ENCODE measurements around the gene ERC2. TPM values are rescaled to one million over a fixed set of nuclear protein-coding genes. Genes with fewer than 3 reads are reported as not detected.

The ERC2 gene
- total RNA-seq, 1 donor from 2014 or later = 0.35 TPM

DNA sequence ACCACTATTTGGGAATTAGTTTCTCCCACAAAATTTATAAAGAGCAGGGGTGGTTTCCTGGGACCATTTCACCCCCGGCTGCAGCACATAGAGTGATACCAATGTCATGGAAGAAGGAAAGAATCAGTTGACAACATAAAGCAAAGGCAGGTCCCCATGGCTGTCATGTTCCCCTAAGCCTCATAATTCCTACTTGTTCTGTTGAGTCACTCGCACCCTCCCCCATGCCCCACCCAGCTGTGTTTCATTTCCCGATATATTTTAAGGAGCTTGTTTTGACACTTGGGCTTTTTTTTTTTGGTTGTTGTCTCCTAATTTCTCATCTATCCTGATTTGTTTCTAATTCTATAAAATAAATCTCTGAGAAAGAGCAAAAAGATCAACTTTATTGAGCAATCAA is 24.9 kb downstream of the ERC2 start:
- no peak overlapping the region for H3K4me3 Mint-ChIP-seq (ENCODE audit: unreplicated experiment)
- no peak for DNase-seq (ENCODE audit: extremely low spot score, unreplicated experiment)

DNA sequence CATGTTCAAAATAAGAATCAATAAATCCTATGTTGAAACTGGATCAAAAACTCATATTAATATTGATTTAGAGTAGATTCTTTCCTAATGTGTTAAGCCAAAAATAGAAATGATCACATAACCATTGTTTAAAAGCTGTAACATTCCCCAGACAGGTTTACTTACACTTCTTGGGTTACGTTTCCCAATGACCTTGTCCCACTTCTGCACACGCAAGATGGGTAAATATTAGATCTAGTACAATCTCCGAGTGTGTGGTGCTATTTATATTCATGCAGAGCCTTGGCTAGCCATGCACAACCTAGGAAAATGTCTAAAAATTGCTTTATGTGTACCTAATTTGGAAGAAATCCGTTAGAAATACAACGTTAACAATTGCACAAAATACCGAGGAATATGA is 39.6 kb downstream of the ERC2 start:
- no peaks in the 10 kb centered on the region for H3K4me1 Mint-ChIP-seq (ENCODE audit: unreplicated experiment)
- no peaks in the 10 kb centered on the region for H3K36me3 Mint-ChIP-seq (ENCODE audit: unreplicated experiment)
- no peak for DNase-seq (ENCODE audit: extremely low spot score, unreplicated experiment)
- H3K9me3 Mint-ChIP-seq (ENCODE audit: unreplicated experiment) = peaks cover 19% of the 10 kb centered on the region
- no peak overlapping the region for H3K27ac Mint-ChIP-seq (ENCODE audit: unreplicated experiment)
- H3K27me3 Mint-ChIP-seq (ENCODE audit: unreplicated experiment) = no peaks in the 10 kb centered on the region
- TF ChIP-seq, protein P1, sequence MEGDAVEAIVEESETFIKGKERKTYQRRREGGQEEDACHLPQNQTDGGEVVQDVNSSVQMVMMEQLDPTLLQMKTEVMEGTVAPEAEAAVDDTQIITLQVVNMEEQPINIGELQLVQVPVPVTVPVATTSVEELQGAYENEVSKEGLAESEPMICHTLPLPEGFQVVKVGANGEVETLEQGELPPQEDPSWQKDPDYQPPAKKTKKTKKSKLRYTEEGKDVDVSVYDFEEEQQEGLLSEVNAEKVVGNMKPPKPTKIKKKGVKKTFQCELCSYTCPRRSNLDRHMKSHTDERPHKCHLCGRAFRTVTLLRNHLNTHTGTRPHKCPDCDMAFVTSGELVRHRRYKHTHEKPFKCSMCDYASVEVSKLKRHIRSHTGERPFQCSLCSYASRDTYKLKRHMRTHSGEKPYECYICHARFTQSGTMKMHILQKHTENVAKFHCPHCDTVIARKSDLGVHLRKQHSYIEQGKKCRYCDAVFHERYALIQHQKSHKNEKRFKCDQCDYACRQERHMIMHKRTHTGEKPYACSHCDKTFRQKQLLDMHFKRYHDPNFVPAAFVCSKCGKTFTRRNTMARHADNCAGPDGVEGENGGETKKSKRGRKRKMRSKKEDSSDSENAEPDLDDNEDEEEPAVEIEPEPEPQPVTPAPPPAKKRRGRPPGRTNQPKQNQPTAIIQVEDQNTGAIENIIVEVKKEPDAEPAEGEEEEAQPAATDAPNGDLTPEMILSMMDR (IDR thresholded peaks at IDR 0.05) = no peak
- H3K4me3 Mint-ChIP-seq (ENCODE audit: unreplicated experiment) = no peak overlapping the region

More for the DNA sequence above, 24.9 kb downstream of the ERC2 start:
- peaks cover 5% of the 10 kb centered on the region for H3K9me3 Mint-ChIP-seq (ENCODE audit: unreplicated experiment)
- H3K4me1 Mint-ChIP-seq (ENCODE audit: unreplicated experiment) = no peaks in the 10 kb centered on the region
- TF ChIP-seq, protein P1 (IDR thresholded peaks at IDR 0.05) = no peak
- no peaks in the 10 kb centered on the region for H3K36me3 Mint-ChIP-seq (ENCODE audit: unreplicated experiment)
- H3K27ac Mint-ChIP-seq (ENCODE audit: unreplicated experiment) = no peak overlapping the region
- H3K27me3 Mint-ChIP-seq (ENCODE audit: unreplicated experiment) = no peaks in the 10 kb centered on the region

DNA sequence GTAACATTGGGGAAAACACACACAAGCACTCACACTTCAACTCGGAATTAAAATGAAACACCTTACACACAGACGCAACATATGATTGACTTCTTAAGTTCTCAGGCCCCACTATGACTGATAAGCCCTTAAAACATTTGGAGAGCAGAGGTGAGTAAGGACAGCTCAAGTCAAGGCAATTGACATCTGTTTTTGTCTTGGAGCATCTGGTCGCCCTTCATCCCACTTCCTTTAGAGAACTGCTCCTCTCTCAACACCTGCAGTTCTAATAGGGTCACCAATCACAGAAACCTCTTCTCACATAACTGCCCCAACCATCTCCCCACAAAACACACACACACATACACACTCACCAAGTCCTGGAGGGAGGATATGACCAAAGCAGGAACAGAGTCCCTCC is 43.4 kb downstream of the ERC2 start:
- Mint-ChIP-seq H3K4me3 (ENCODE audit: unreplicated experiment) (no peak overlapping the region), H3K36me3 (ENCODE audit: unreplicated experiment) (no peaks in the 10 kb centered on the region), H3K9me3 (ENCODE audit: unreplicated experiment) (peaks cover 15% of the 10 kb centered on the region), H3K27ac (ENCODE audit: unreplicated experiment) (no peak overlapping the region), H3K4me1 (ENCODE audit: unreplicated experiment) (no peaks in the 10 kb centered on the region), H3K27me3 (ENCODE audit: unreplicated experiment) (no peaks in the 10 kb centered on the region)
- TF ChIP-seq, protein P1 (IDR thresholded peaks at IDR 0.05) = no peak
- no peak for DNase-seq (ENCODE audit: extremely low spot score, unreplicated experiment)

DNA sequence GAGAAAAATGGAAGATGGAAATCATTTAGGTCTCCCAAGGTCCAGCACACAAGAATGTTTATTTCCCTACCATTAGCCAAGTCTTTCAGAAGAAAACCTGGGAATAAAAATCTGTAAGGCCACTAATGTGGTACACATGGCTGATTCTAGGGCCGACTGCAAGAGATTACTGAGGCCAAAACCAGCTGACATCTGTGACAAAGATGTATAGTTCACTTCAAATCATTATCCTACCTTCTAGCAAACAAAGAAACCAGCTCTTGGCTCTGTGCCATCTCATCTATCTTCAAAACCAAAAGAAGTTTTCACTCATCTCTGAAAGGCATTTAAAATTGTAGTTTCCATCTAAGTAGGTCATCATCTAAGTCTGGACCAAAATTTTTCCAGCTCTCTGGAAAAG is 43.9 kb downstream of the ERC2 start:
- Mint-ChIP-seq H3K27me3 (ENCODE audit: unreplicated experiment) (no peaks in the 10 kb centered on the region), H3K27ac (ENCODE audit: unreplicated experiment) (no peak overlapping the region), H3K9me3 (ENCODE audit: unreplicated experiment) (peaks cover 15% of the 10 kb centered on the region), H3K4me1 (ENCODE audit: unreplicated experiment) (no peaks in the 10 kb centered on the region), H3K4me3 (ENCODE audit: unreplicated experiment) (no peak overlapping the region), H3K36me3 (ENCODE audit: unreplicated experiment) (no peaks in the 10 kb centered on the region)
- TF ChIP-seq, protein P1 (IDR thresholded peaks at IDR 0.05) = no peak
- DNase-seq (ENCODE audit: extremely low spot score, unreplicated experiment) = no peak

DNA sequence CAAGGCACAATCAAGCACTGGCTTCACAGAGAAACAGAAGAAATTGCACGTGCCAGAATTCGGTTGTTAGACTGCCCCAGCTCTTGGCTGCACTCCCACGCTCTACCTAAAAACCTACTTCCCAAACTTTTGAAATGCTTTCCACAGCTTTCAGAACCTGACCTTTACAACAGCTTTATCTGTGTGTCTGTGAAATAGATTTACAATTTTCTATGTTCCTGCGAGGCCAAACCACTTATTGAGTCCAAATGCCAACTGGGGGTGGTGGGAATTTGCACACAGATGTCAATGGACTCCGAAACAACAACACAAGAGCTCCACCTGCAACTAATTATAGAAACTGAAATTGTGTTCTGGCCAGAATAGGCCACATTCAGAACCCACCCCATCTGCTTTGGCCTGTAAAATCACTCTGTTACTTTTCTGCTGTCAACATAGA is 44.6 kb downstream of the ERC2 start:
- peaks cover 9% of the 10 kb centered on the region for H3K9me3 Mint-ChIP-seq (ENCODE audit: unreplicated experiment)
- no peaks in the 10 kb centered on the region for H3K36me3 Mint-ChIP-seq (ENCODE audit: unreplicated experiment)
- no peak overlapping the region for H3K27ac Mint-ChIP-seq (ENCODE audit: unreplicated experiment)

More for the DNA sequence above, 44.6 kb downstream of the ERC2 start:
- TF ChIP-seq, protein P1 (IDR thresholded peaks at IDR 0.05) = no peak
- no peaks in the 10 kb centered on the region for H3K27me3 Mint-ChIP-seq (ENCODE audit: unreplicated experiment)
- H3K4me1 Mint-ChIP-seq (ENCODE audit: unreplicated experiment) = no peaks in the 10 kb centered on the region
- no peak for DNase-seq (ENCODE audit: extremely low spot score, unreplicated experiment)
- no peak overlapping the region for H3K4me3 Mint-ChIP-seq (ENCODE audit: unreplicated experiment)
